ENCODE measurements around the gene CDC42EP2. TPM values are rescaled to one million over a fixed set of nuclear protein-coding genes. Genes with fewer than 3 reads are reported as not detected.

Gene CDC42EP2
- total RNA-seq, 1 experiment from 2014 or later: 8.1 TPM

GRCh38 chr11:65355776-65356393, 41.2 kb downstream of the CDC42EP2 start:
- no peak for DNase-seq (ENCODE audit: low read depth, low spot score)
- peaks cover 6% of the 10 kb centered on the region for H3K36me3 ChIP-seq (ENCODE audit: control insufficient read depth, insufficient read depth, low read length)
- intact Hi-C loops (cut with micrococcal nuclease; ENCODE audit: unreplicated experiment) (no loop called here), in situ Hi-C loops (cut with HindIII; ENCODE audit: low pct_unique_long_range_greater_than_20kb, low sequenced_read_pairs) (no loop called here)
- H3K4me1 ChIP-seq (ENCODE audit: control insufficient read depth, insufficient read depth, low read length): peaks cover 5% of the 10 kb centered on the region; the same call in 1 of the 2 replicates
- H3K9me3 ChIP-seq (ENCODE audit: control insufficient read depth, insufficient read depth, low read depth, low read length): no peaks in the 10 kb centered on the region
- ChIA-PET CTCF (no interaction called here), POLR2A (no interaction called here)
- TF ChIP-seq TCF7L2 (IDR thresholded peaks at IDR 0.05; ENCODE audit: low read depth, low read length) (no peak), POLR2AphosphoS5 (IDR thresholded peaks at IDR 0.05; ENCODE audit: low read depth, low read length) (no peak), SIN3A (IDR thresholded peaks at IDR 0.05; ENCODE audit: borderline replicate concordance, insufficient read depth, low read depth, low read length) (no peak), REST (IDR thresholded peaks at IDR 0.05; ENCODE audit: insufficient read depth in 1 of 2, low read depth in 2 of 2, low read length in 1 of 2) (no peak), CTCF (IDR thresholded peaks at IDR 0.05) (no peak)
- no peaks in the 10 kb centered on the region for H3K27me3 ChIP-seq (ENCODE audit: control insufficient read depth, insufficient read depth, low read length)
- H3K4me3 ChIP-seq (ENCODE audit: low read depth in 2 of 2, low read length in 2 of 2): no peak overlapping the region
- ATAC-seq: no peak
- H3K27ac ChIP-seq (ENCODE audit: low read length): no peak overlapping the region
- BruUV-seq (replicated peaks): no TSS peak

GRCh38 chr11:65356394-65356972, 41.8 kb downstream of the CDC42EP2 start:
- POLR2A ChIA-PET: interaction anchor here (0.6 kb wide), 1 partner anchor 76 kb away, joined by 8 read pairs; no protein-coding TSS in a partner anchor
- in situ Hi-C loops (cut with HindIII; ENCODE audit: low pct_unique_long_range_greater_than_20kb, low sequenced_read_pairs) (no loop called here), intact Hi-C loops (cut with micrococcal nuclease; ENCODE audit: unreplicated experiment) (no loop called here)
- Histone ChIP-seq H3K4me3 (ENCODE audit: low read depth in 2 of 2, low read length in 2 of 2) (no peak overlapping the region), H3K4me1 (ENCODE audit: control insufficient read depth, insufficient read depth, low read length) (peaks cover 5% of the 10 kb centered on the region; the same call in 1 of the 2 replicates), H3K27me3 (ENCODE audit: control insufficient read depth, insufficient read depth, low read length) (no peaks in the 10 kb centered on the region), H3K27ac (ENCODE audit: low read length) (no peak overlapping the region), H3K9me3 (ENCODE audit: control insufficient read depth, insufficient read depth, low read depth, low read length) (no peaks in the 10 kb centered on the region), H3K36me3 (ENCODE audit: control insufficient read depth, insufficient read depth, low read length) (peaks cover 5% of the 10 kb centered on the region)
- no peak for ATAC-seq
- no peak for DNase-seq (ENCODE audit: low read depth, low spot score)
- no TSS peak for BruUV-seq (replicated peaks)
- TF ChIP-seq SIN3A (IDR thresholded peaks at IDR 0.05; ENCODE audit: borderline replicate concordance, insufficient read depth, low read depth, low read length) (no peak), POLR2AphosphoS5 (IDR thresholded peaks at IDR 0.05; ENCODE audit: low read depth, low read length) (no peak), TCF7L2 (IDR thresholded peaks at IDR 0.05; ENCODE audit: low read depth, low read length) (no peak), CTCF (IDR thresholded peaks at IDR 0.05) (no peak), REST (IDR thresholded peaks at IDR 0.05; ENCODE audit: insufficient read depth in 1 of 2, low read depth in 2 of 2, low read length in 1 of 2) (0 out of 4 replicates have a peak, but pooled peaks of 1 of the 2 experiments have one; percentile 14)
- CTCF ChIA-PET: no interaction called here
